AG04449 (cell line): ENCODE data around the gene MICAL3.

ENCODE experiments used
- CTCF ChIA-PET: fragments of 350-600 bp; formaldehyde crosslinking; extraction: SDS; loops from one replicate; lab custom pipeline; 2021; ENCODE audit warnings: antibody characterized with exemption; lab: Yijun Ruan, JAX
- POLR2A ChIA-PET: fragments of 400-600, 350-600 bp; formaldehyde crosslinking; extraction: SDS; loops from one replicate; lab custom pipeline; 2020; ENCODE audit warnings: antibody characterized with exemption, inconsistent platforms; lab: Yijun Ruan, JAX
- DNase-seq: peaks from one replicate; pipeline ENCODE4 v3.0.0-alpha.2; 2010; ENCODE audit warnings: low read depth, low spot score
- H3K4me3 ChIP-seq: 2 replicates; pipeline ENCODE4 v1.5.1; 2011; ENCODE audit warnings: low read depth, mild to moderate bottlenecking, control low read depth, low read length
- CTCF ChIP-seq: IDR thresholded peaks from one replicate; pipeline ENCODE4 v1.5.1; 2011; ENCODE audit warnings: mild to moderate bottlenecking, moderate library complexity, low read length, control low read depth, inconsistent platforms; ENCODE audit not compliant: insufficient read depth; ENCODE audit errors: missing control alignments

The MICAL3 gene

GRCh38 chr22:17777005-17777716 is 247.2 kb downstream of the MICAL3 start:
- H3K4me3 ChIP-seq: no peak overlapping the region
- no peak for DNase-seq
- TF ChIP-seq CTCF: no peak
- ChIA-PET CTCF (no interaction called here), POLR2A (no interaction called here)

DNA sequence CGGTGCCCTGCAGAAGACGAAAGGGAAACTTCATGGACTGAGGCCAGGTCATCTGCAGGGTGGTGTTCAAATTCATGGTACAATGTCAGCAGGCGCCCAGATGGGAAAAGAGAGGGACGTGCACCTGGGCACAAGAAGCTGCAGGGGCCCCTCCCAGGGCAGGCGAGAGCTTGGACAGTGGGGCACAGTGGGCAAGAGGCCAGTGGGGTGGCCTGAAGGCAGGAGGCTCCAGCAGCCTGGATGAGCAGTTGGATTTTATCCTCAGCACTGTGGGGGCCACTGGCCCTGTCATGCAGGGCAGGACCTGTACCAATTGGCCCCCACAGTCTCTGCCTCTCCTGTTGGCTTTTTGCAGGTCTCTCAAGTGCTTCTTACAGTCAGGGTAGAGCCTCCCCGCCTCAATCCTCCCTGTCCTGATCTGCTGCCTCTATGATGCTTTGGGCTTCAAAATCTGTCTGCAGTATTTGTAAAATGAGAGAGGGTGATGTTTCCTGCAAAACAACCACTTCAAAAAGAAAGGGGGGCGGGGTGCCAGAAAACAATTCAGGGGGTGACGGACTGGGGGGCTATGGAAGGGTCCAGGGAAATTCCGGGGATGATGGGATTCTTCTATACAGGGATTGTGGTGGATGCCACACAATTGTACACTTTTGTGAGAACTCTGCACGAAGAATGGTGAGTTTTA is 248.4 kb downstream of the MICAL3 start:
- H3K4me3 ChIP-seq: no peak overlapping the region
- DNase-seq: no peak
- CTCF ChIA-PET: interaction anchor here (1.4 to 1.5 kb wide), 2 partner anchors 10 to 38 kb away, joined by 3 to 5 read pairs; no protein-coding TSS in a partner anchor
- TF ChIP-seq CTCF: no peak
- POLR2A ChIA-PET: no interaction called here

- peak overlapping the region; percentile 6; the same call in 1 of the 2 replicates for H3K4me3 ChIP-seq
- TF ChIP-seq CTCF: no peak
- ChIA-PET POLR2A (no interaction called here), CTCF (interaction anchor here (0.6 to 1.9 kb wide), 5 partner anchors 10 to 37 kb away, joined by 3 to 5 read pairs (median 5); no protein-coding TSS in a partner anchor)
- no peak for DNase-seq
Measured at GRCh38 chr22:17774926-17775685, 249.3 kb downstream of the MICAL3 start.

- DNase-seq: no peak
- CTCF ChIA-PET: interaction anchor here (1.4 to 1.9 kb wide), 4 partner anchors 11 to 37 kb away, joined by 3 to 5 read pairs (median 5); no protein-coding TSS in a partner anchor
- POLR2A ChIA-PET: no interaction called here
- no peak for TF ChIP-seq CTCF
- H3K4me3 ChIP-seq: peak within 1 kb of the TSS; percentile 64
Measured at GRCh38 chr22:17774206-17774925, 250.0 kb downstream of the MICAL3 start, which contains the start of gene BID. BID (minus strand) TSS chr22:17774469; CDS start chr22:17750116, 24,353 bp downstream.

DNA sequence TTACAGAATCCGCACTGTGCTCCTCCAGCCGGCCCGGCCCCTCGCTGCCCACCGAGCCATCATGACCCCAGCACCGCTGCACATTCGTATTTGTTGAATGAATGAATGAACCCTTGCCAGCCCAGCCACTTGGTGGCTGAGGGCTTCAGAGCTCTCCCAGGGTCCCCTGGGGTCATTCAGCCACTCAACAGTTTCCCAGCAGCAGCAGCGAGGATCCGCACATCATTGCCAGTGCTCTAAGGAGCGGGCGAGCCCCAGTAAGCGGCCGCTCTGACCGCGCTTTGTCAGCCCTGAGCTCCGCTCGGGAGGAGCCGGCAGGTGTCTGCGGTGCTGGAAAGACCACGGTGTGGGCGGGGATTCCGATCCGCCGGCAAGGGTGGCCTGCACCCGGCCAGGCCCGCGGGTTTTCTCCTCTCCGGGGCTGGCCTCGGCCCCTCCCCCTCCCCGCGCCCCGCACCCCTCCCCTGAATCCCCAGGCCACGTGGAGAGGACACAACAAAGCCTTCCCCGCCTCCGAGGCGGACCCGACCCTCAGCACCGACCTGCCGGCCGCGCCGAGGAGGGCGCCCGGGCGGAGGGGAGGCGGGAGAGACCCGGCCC is 250.7 kb downstream of the MICAL3 start:
- H3K4me3 ChIP-seq: peak overlapping the region; percentile 64
- CTCF ChIA-PET: interaction anchor here (0.6 to 1.9 kb wide), 5 partner anchors 28 to 602 kb away, joined by 3 to 5 read pairs (median 4); no protein-coding TSS in a partner anchor
- no peak for TF ChIP-seq CTCF
- POLR2A ChIA-PET: interaction anchor here (0.8 kb wide), 1 partner anchor 33 kb away, joined by 3 read pairs; no protein-coding TSS in a partner anchor
- DNase-seq: no peak
